Activated CD4-positive, alpha-beta T cell treated with anti-CD3 and anti-CD28 coated beads, Interleukin-2, amount 10 ng/mL, durations not matched to agents 7 days and 5 days (primary cell): ENCODE data around the gene ZNF460. TPM values are rescaled to one million over a fixed set of nuclear protein-coding genes. Genes with fewer than 3 reads are reported as not detected.
"Not testable (repeated sequence)": the region's sequence is repeated elsewhere in the genome, so short reads cannot be mapped to it uniquely, and the experiment has no call there.

Experiments
- CTCF ChIA-PET: fragments of 350-600 bp; sonication (Branson Sonifier 250); formaldehyde crosslinking; loops from one replicate; lab custom pipeline; 2021; ENCODE audit warnings: antibody characterized with exemption; lab: Charles Lee
- POLR2A ChIA-PET: fragments of 350-600 bp; sonication (Branson Sonifier 250); formaldehyde crosslinking; loops from one replicate; lab custom pipeline; 2021; ENCODE audit warnings: antibody characterized with exemption; lab: Charles Lee
- DNase-seq: peaks from one replicate; pipeline ENCODE4 v3.0.0-alpha.2; 2020
- H3K27ac Mint-ChIP-seq: one replicate; pipeline ENCODE4 v1.8.0; 2021; ENCODE audit warnings: mild to moderate bottlenecking, moderate library complexity, mixed read lengths
- H3K27me3 Mint-ChIP-seq: one replicate; pipeline ENCODE4 v1.8.0; 2021; ENCODE audit warnings: mixed read lengths
- H3K36me3 Mint-ChIP-seq: one replicate; pipeline ENCODE4 v1.8.0; 2021; ENCODE audit warnings: low read depth, mixed read lengths
- H3K4me1 Mint-ChIP-seq: one replicate; pipeline ENCODE4 v1.8.0; 2021; ENCODE audit warnings: mixed read lengths
- H3K4me3 Mint-ChIP-seq: one replicate; pipeline ENCODE4 v1.8.0; 2021; ENCODE audit warnings: mild to moderate bottlenecking, moderate library complexity, mixed read lengths
- H3K9me3 Mint-ChIP-seq: one replicate; pipeline ENCODE4 v1.8.0; 2021; ENCODE audit warnings: mixed read lengths
- total RNA-seq, 2 experiments: library from RNA; stranded (reverse); gene quantifications; one replicate each; pipeline ENCODE4 v1.2.3, GENCODE V29; 2021

The ZNF460 gene
- total RNA-seq, 2 experiments from 2014 or later: 41.3 to 45.0 TPM

- Mint-ChIP-seq H3K4me3 (no peak overlapping the region), H3K27me3 (no peaks in the 10 kb centered on the region), H3K27ac (no peak overlapping the region), H3K9me3 (peaks cover 46% of the 10 kb centered on the region), H3K36me3 (peaks cover 43% of the 10 kb centered on the region), H3K4me1 (no peaks in the 10 kb centered on the region)
- CTCF ChIA-PET: interaction anchor here (1.4 kb wide), 1 partner anchor 10 kb away, joined by 3 read pairs; no protein-coding TSS in a partner anchor
- DNase-seq: no peak
- POLR2A ChIA-PET: no interaction called here
These were observed 18.2 kb upstream of the ZNF460 start for GRCh38 chr19:57262044-57262443.

DNA sequence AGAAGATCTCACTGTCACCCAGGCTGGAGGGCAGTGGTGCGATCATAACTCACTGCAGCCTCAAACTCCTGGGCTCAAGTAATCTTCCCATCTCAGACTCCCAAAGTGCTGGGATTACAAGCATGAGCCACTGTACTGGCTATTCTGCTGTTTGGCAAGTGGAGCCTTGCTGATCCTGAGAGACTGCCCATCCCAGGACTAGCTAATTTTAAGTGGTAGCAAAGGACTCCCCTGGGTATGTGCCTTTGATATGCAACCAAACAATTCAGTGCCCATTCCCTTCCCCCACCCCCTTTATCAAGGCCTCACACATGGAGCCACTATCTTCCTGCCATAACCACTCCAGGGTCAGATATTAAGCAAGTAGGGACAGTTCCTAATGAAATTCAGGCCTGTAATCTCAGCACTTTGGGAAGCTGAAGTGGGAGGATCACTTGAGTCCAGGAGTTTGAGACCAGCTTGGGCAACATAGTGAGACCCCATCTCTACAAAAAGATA lies 17.0 kb upstream of the ZNF460 start:
- no peak for DNase-seq
- POLR2A ChIA-PET: no interaction called here
- Mint-ChIP-seq H3K36me3 (peaks cover 42% of the 10 kb centered on the region), H3K9me3 (peaks cover 49% of the 10 kb centered on the region), H3K4me1 (no peaks in the 10 kb centered on the region), H3K27me3 (no peaks in the 10 kb centered on the region), H3K4me3 (no peak overlapping the region), H3K27ac (no peak overlapping the region)
- CTCF ChIA-PET: no interaction called here

DNA sequence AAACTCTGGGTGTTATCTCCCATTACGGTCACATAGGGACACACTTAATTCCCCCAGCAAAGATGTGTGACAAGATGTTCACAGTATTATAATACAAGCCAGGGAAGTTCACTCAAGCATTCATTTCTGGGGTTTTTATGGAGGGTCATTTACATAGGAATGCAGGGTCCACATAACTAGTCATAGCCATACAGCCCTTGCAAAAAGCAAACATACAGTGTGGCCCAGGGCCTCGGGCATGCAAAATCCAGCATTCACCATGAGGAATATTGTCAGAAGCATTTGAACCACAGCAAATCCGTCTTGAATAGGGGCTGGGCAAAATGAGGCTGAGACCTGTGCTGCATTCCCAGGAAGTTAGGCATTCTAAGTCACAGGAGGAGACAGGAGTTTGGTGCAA lies 13.0 kb upstream of the ZNF460 start:
- CTCF ChIA-PET: no interaction called here
- Mint-ChIP-seq H3K27ac (no peak overlapping the region), H3K27me3 (no peaks in the 10 kb centered on the region), H3K36me3 (peaks cover 26% of the 10 kb centered on the region), H3K4me1 (no peaks in the 10 kb centered on the region), H3K4me3 (no peak overlapping the region), H3K9me3 (peaks cover 32% of the 10 kb centered on the region)
- DNase-seq: no peak
- POLR2A ChIA-PET: no interaction called here

- no peak overlapping the region for H3K4me3 Mint-ChIP-seq
- no peak for DNase-seq
- no peaks in the 10 kb centered on the region for H3K4me1 Mint-ChIP-seq
- no peaks in the 10 kb centered on the region for H3K27me3 Mint-ChIP-seq
- POLR2A ChIA-PET: no interaction called here
- CTCF ChIA-PET: no interaction called here
- H3K9me3 Mint-ChIP-seq: peaks cover 27% of the 10 kb centered on the region
- peaks cover 32% of the 10 kb centered on the region for H3K36me3 Mint-ChIP-seq
- no peak overlapping the region for H3K27ac Mint-ChIP-seq
These were observed 10.6 kb upstream of the ZNF460 start for GRCh38 chr19:57269515-57270250.

GRCh38 chr19:57271280-57271679 lies 9.0 kb upstream of the ZNF460 start:
- Mint-ChIP-seq H3K4me3 (no peak overlapping the region), H3K27me3 (no peaks in the 10 kb centered on the region), H3K27ac (no peak overlapping the region), H3K4me1 (no peaks in the 10 kb centered on the region), H3K36me3 (peaks cover 40% of the 10 kb centered on the region), H3K9me3 (peaks cover 21% of the 10 kb centered on the region)
- no peak for DNase-seq
- CTCF ChIA-PET: interaction anchor here (0.7 kb wide), 1 partner anchor 36 kb away, joined by 3 read pairs; no protein-coding TSS in a partner anchor
- POLR2A ChIA-PET: no interaction called here

DNA sequence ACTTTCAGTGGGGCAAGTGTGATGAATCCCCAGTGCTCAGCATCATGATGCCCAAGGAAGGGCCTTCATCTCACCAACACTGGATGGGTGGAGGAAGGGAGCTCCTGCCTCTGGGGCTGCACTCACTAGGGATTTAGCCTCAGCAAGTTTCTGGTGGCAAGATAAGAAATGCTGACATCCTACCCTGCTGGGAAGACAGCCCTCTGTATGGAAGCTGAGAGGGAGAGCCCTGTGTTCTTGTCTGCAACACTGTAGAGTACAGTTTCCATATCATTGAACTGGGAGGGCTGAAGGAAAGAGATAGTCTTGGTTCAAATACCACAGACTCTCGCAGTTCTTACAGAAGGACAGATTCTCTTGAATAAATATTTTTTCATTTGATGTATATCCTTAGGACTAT lies 7.3 kb upstream of the ZNF460 start:
- Mint-ChIP-seq H3K27me3 (no peaks in the 10 kb centered on the region), H3K4me3 (no peak overlapping the region), H3K27ac (no peak overlapping the region), H3K4me1 (peaks cover 1% of the 10 kb centered on the region), H3K9me3 (peaks cover 13% of the 10 kb centered on the region), H3K36me3 (peaks cover 41% of the 10 kb centered on the region)
- ChIA-PET POLR2A (no interaction called here), CTCF (no interaction called here)
- no peak for DNase-seq

DNA sequence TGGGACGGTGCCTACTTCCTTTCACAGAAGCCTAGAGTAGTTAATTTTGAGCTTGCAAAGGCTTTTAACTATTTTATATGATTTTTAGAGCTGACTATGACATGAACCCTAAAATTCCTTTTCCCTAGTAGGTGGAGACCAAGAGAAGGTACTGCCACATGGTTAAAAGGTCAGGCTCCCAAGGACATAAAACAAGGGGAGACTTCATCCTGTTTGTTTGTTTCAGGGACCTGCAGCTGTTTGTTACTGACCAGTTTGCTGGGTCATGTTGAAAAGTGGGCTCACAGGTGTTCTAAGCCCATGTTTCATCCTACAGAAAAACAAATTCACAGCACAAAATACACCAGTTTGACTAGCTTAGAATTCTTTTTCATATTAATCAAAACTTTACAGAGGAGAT lies 3.9 kb upstream of the ZNF460 start:
- Mint-ChIP-seq H3K4me1 (peaks cover 6% of the 10 kb centered on the region), H3K27ac (no peak overlapping the region), H3K36me3 (peaks cover 38% of the 10 kb centered on the region), H3K9me3 (peaks cover 10% of the 10 kb centered on the region), H3K4me3 (no peak overlapping the region), H3K27me3 (no peaks in the 10 kb centered on the region)
- DNase-seq: no peak
- CTCF ChIA-PET: no interaction called here
- POLR2A ChIA-PET: no interaction called here

DNA sequence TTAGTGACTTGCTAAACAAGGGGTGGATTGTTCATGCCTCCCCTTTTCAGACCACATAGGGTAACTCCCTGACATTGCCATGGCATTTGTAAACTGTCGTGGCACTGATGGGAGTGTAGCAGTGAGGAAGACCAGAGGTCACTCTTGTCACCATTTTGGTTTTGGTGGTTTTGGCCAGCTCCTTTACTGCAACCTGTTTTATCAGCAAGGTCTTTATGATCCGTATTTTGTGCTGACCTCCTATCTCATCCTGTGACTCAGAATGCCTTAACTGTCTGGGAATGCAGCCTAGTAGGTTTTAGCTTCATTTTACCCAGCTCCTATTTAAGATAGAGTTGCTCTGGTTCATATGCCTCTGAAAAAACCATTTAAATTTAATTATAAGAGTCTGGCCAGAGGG lies 1.8 kb upstream of the ZNF460 start:
- DNase-seq, H3K27me3 Mint-ChIP-seq, H3K9me3 Mint-ChIP-seq, H3K4me3 Mint-ChIP-seq, CTCF ChIA-PET, H3K27ac Mint-ChIP-seq: not testable (repeated sequence)
- Mint-ChIP-seq H3K4me1 (peaks cover 24% of the 10 kb centered on the region), H3K36me3 (peaks cover 48% of the 10 kb centered on the region)
- POLR2A ChIA-PET: interaction anchor here (0.6 kb wide), 1 partner anchor 37 kb away, joined by 3 read pairs; no protein-coding TSS in a partner anchor

GRCh38 chr19:57279418-57280164 lies 694 bp upstream of the ZNF460 start:
- peaks cover 1% of the 10 kb centered on the region for H3K9me3 Mint-ChIP-seq
- H3K36me3 Mint-ChIP-seq: peaks cover 49% of the 10 kb centered on the region
- DNase-seq: peak; percentile 85
- no peak overlapping the region for H3K27ac Mint-ChIP-seq
- peaks cover 31% of the 10 kb centered on the region for H3K4me1 Mint-ChIP-seq
- CTCF ChIA-PET: no interaction called here
- POLR2A ChIA-PET: no interaction called here
- H3K4me3 Mint-ChIP-seq: no peak overlapping the region
- H3K27me3 Mint-ChIP-seq: no peaks in the 10 kb centered on the region

GRCh38 chr19:57280962-57281400 lies 696 bp downstream of the ZNF460 start:
- DNase-seq: peak; percentile 28
- ChIA-PET POLR2A (no interaction called here), CTCF (no interaction called here)
- H3K4me1 Mint-ChIP-seq: peaks cover 37% of the 10 kb centered on the region
- peaks cover 55% of the 10 kb centered on the region for H3K36me3 Mint-ChIP-seq
- H3K27ac Mint-ChIP-seq: no peak overlapping the region
- peaks cover 4% of the 10 kb centered on the region for H3K9me3 Mint-ChIP-seq
- H3K27me3 Mint-ChIP-seq: no peaks in the 10 kb centered on the region
- no peak overlapping the region for H3K4me3 Mint-ChIP-seq

DNA sequence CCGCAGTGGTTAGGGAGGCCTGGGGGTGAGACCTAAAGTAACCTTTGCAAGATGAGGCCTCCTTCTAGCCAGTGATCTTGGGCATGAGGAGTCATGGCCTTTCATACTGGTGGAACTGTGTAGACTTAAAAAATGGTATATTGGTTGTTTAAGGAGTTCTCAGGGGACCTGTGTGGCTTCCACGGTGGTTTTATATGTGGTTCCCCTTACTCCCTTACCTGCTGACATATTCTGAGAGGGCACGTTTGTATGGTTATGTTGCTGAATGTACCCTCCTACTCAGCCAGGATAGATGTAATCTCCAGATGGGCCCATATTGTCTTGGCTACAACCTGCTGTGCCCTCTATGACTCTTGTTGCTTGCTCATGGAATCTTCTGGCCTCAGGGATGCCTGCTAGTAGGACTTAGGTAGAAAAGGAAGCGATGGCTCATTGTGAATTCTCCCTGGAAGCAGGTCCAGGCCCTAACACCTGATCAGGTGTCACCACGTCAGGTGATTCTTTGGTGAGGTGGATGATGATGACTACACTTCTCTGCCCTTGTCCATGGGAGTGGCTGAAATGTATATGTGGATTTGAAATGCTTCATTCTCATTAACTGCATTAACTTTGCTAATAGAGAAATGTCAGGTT lies 1.8 kb downstream of the ZNF460 start:
- H3K4me1 Mint-ChIP-seq: peaks cover 39% of the 10 kb centered on the region
- peak overlapping the region; percentile 74 for H3K27ac Mint-ChIP-seq
- H3K36me3 Mint-ChIP-seq: peaks cover 61% of the 10 kb centered on the region
- CTCF ChIA-PET: no interaction called here
- no peak for DNase-seq
- H3K4me3 Mint-ChIP-seq: peak overlapping the region; percentile 68
- H3K9me3 Mint-ChIP-seq: peaks cover 7% of the 10 kb centered on the region
- H3K27me3 Mint-ChIP-seq: no peaks in the 10 kb centered on the region
- POLR2A ChIA-PET: interaction anchor here (0.6 kb wide), 1 partner anchor 1140 kb away, joined by 7 read pairs; no protein-coding TSS in a partner anchor

DNA sequence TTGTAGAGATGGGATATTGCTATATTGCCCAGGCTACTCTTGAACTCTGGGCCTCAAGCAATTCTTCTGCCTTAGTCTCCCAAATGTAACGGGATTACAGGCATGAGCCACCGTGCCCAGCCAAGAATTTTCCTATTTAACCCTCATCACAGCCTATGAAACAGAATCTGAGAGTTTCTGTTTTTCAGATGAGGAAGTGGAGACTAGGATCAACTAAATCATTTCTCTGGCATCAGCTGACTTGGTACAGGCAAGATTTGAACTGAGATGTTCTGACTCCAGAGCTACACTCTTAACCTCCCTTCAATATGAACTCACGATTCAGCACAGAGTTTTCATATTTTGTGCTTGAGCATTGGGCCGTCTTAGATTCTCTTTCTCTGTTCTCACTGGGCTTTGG lies 8.1 kb downstream of the ZNF460 start:
- no peak for DNase-seq
- Mint-ChIP-seq H3K4me3 (no peak overlapping the region), H3K36me3 (peaks cover 88% of the 10 kb centered on the region), H3K27ac (no peak overlapping the region), H3K27me3 (no peaks in the 10 kb centered on the region), H3K4me1 (peaks cover 15% of the 10 kb centered on the region), H3K9me3 (peaks cover 39% of the 10 kb centered on the region)
- CTCF ChIA-PET: no interaction called here
- POLR2A ChIA-PET: no interaction called here

GRCh38 chr19:57290970-57291369 lies 10.7 kb downstream of the ZNF460 start:
- CTCF ChIA-PET: no interaction called here

More at GRCh38 chr19:57290970-57291369, 10.7 kb downstream of the ZNF460 start:
- Mint-ChIP-seq H3K9me3 (peaks cover 56% of the 10 kb centered on the region), H3K27ac (no peak overlapping the region), H3K4me3 (no peak overlapping the region), H3K36me3 (peaks cover 93% of the 10 kb centered on the region), H3K4me1 (peaks cover 3% of the 10 kb centered on the region), H3K27me3 (no peaks in the 10 kb centered on the region)
- POLR2A ChIA-PET: no interaction called here
- no peak for DNase-seq
